Subcutaneous adipose tissue (tissue), 4 donors: ENCODE data around the gene SET. TPM values are rescaled to one million over a fixed set of nuclear protein-coding genes. Genes with fewer than 3 reads are reported as not detected.

Source experiments
- total RNA-seq, 4 donors: library from RNA; depleted of rRNA; stranded (reverse); fragments of >200 nt; gene quantifications; one replicate each; pipeline ENCODE4 v1.1.0, GENCODE V29; 2016
- TF ChIP-seq, protein P1 (sequence below): fragments of 450-650 bp; IDR thresholded peaks from one replicate; pipeline ENCODE4 v1.5.1; 2016; ENCODE audit warnings: low read depth, mild to moderate bottlenecking, control low read depth, antibody characterized with exemption, moderate library complexity

The SET gene
- total RNA-seq, 4 donors from 2014 or later, result 116 to 160 (median 146) TPM

GRCh38 chr9:128689820-128690683, 1.0 kb downstream of the SET start:
- TF ChIP-seq, protein P1, sequence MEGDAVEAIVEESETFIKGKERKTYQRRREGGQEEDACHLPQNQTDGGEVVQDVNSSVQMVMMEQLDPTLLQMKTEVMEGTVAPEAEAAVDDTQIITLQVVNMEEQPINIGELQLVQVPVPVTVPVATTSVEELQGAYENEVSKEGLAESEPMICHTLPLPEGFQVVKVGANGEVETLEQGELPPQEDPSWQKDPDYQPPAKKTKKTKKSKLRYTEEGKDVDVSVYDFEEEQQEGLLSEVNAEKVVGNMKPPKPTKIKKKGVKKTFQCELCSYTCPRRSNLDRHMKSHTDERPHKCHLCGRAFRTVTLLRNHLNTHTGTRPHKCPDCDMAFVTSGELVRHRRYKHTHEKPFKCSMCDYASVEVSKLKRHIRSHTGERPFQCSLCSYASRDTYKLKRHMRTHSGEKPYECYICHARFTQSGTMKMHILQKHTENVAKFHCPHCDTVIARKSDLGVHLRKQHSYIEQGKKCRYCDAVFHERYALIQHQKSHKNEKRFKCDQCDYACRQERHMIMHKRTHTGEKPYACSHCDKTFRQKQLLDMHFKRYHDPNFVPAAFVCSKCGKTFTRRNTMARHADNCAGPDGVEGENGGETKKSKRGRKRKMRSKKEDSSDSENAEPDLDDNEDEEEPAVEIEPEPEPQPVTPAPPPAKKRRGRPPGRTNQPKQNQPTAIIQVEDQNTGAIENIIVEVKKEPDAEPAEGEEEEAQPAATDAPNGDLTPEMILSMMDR, result no peak

DNA sequence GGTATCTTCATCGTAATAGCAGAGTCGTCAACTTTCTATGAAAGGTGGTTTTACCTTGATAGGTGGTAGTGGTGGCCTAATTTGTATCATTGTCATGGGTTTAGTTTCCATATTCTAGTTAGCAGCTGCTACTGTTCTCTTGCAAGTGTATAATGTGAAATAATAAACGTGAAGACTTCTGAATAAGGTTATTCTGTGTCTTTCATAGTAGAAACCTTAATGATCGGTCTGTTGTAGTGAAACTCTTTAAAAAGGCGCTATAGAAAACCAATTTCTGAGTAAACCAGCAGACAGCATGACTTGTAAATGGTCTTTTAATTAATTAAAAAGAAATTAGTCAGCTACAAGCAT, 1.6 kb downstream of the SET start:
- TF ChIP-seq, protein P1, result no peak

- TF ChIP-seq, protein P1, result no peak
These were observed 5.3 kb downstream of the SET start for GRCh38 chr9:128694344-128694743.

- TF ChIP-seq, protein P1, result no peak
These were observed 8.1 kb downstream of the SET start for GRCh38 chr9:128696923-128697707.

GRCh38 chr9:128701227-128701854, 12.3 kb downstream of the SET start:
- TF ChIP-seq, protein P1, result no peak

GRCh38 chr9:128702445-128702948, 13.5 kb downstream of the SET start, which contains the start of gene PKN3:
Gene PKN3 (plus strand): TSS chr9:128702503. CDS start chr9:128702916, 413 bp downstream.
- TF ChIP-seq, protein P1, result no peak
